ENCODE results near the gene ATOX1. TPM values are rescaled to one million over a fixed set of nuclear protein-coding genes. Genes with fewer than 3 reads are reported as not detected.

ATOX1 gene
- total and polyA plus RNA-seq, 2 of the 4 experiments (the other 2 are of a cell fraction) = 56.3 to 360 TPM

DNA sequence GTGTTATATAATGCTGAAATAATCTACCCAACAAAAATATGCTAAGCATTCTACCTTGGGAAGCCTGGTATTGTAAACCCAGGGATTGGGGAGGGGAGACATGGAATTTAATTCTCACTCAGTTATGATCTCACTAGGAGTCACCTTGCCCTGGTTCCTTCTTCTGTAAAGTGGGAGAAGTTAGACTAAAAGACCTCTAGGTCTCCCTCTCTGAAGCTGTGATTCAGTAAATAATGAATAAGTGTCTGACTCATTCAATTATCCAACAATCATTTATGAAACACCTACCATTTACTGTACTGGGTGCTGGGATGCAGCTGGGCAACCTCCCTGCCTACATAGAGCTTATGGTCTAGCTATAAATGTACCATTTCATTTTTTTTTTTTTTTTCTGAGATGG lies 51.5 kb downstream of the ATOX1 start:
- ChIA-PET CTCF (interaction anchor here (0.6 to 0.7 kb wide), 2 partner anchors 10 to 29 kb away, joined by 4 to 5 read pairs; no protein-coding TSS in a partner anchor), POLR2A (ENCODE audit: unreplicated experiment) (interaction anchor here (1.2 kb wide), 1 partner anchor 20 kb away, joined by 5 read pairs; the partner anchor contains the start of gene SPARC)
- Histone ChIP-seq H3K4ac (ENCODE audit: low read depth, low read length) (no peak overlapping the region), H3K79me1 (ENCODE audit: low read depth in 1 of 2, low read length in 2 of 2) (no peaks in the 10 kb centered on the region), H3K36me3 (ENCODE audit: control insufficient read depth, insufficient read depth, low read length) (no peaks in the 10 kb centered on the region), H3K56ac (ENCODE audit: extremely low read depth, insufficient read depth, low read length) (no peak overlapping the region), H2AFZ (replicated peaks; ENCODE audit: low read length, poor library complexity) (no peak overlapping the region), H2AK5ac (ENCODE audit: low read depth, low read length) (no peak overlapping the region), H2BK5ac (ENCODE audit: low read depth, low read length, poor library complexity, severe bottlenecking) (no peak overlapping the region), H2AK9ac (replicated peaks; ENCODE audit: low read depth, low read length, poor library complexity) (no peak overlapping the region), H3K23ac (ENCODE audit: low read depth, low read length) (no peak overlapping the region), H3K18ac (ENCODE audit: low read depth, low read length) (no peak overlapping the region), H2BK15ac (ENCODE audit: low read depth, low read length) (no peak overlapping the region), H3K9me3 (ENCODE audit: control insufficient read depth, insufficient read depth, low read length) (no peaks in the 10 kb centered on the region), H3K4me1 (ENCODE audit: control insufficient read depth, insufficient read depth, low read length) (no peaks in the 10 kb centered on the region), H4K5ac (ENCODE audit: low read depth, low read length) (no peak overlapping the region), H3K27ac (ENCODE audit: insufficient read depth, low read length) (no peak overlapping the region), H3K4me3 (ENCODE audit: insufficient read depth, low read depth, low read length) (no peak overlapping the region), H3K9ac (ENCODE audit: low read depth, low read length) (no peak overlapping the region), H3K9me1 (ENCODE audit: insufficient read depth, low read length) (peaks cover 4% of the 10 kb centered on the region; the same call in 1 of the 2 replicates), H4K91ac (ENCODE audit: insufficient read depth, low read depth, low read length) (no peak overlapping the region), H2BK20ac (ENCODE audit: low read depth, low read length) (no peak overlapping the region; the same call in 1 of the 2 replicates), H3K14ac (replicated peaks; ENCODE audit: low read depth, low read length) (no peak overlapping the region), H3K27me3 (ENCODE audit: control insufficient read depth, insufficient read depth, low read length) (no peaks in the 10 kb centered on the region), H4K20me1 (ENCODE audit: insufficient read depth, low read length) (no peaks in the 10 kb centered on the region), H3K4me2 (ENCODE audit: low read depth, low read length) (no peak overlapping the region), H2BK120ac (ENCODE audit: low read depth, low read length) (no peak overlapping the region), H4K8ac (ENCODE audit: low read depth in 2 of 2, low read length in 2 of 2) (no peak overlapping the region)
- dilution Hi-C loops (cut with HindIII; ENCODE audit: low sequenced_read_pairs, unreplicated experiment) = no loop called here
- in situ Hi-C loops (cut with MboI; ENCODE audit: low sequenced_read_pairs) = no loop called here
- DNase-seq (peak; percentile 50), ATAC-seq (ENCODE audit: low read depth) (peak; percentile 28; the same call in 1 of the 2 replicates)
- BruUV-seq (replicated peaks) = no TSS peak
- intact Hi-C loops (cut with micrococcal nuclease) = no loop called here
- TF ChIP-seq SMC3 (IDR thresholded peaks at IDR 0.05; ENCODE audit: low read depth, low read length) (no peak), POLR2A (IDR thresholded peaks at IDR 0.05; ENCODE audit: low read depth, low read length) (no peak), BHLHE40 (IDR thresholded peaks at IDR 0.05; ENCODE audit: low read depth, low read length) (no peak), CTCF (conservative IDR thresholded peaks at IDR 0.05; ENCODE audit: low read depth, low read length) (no peak), RFX5 (IDR thresholded peaks at IDR 0.05; ENCODE audit: low read depth, low read length) (no peak), RCOR1 (IDR thresholded peaks at IDR 0.05; ENCODE audit: insufficient replicate concordance, low read length) (no peak), RAD21 (IDR thresholded peaks at IDR 0.05; ENCODE audit: low read length) (no peak), FOS (IDR thresholded peaks at IDR 0.05; ENCODE audit: low read depth, low read length) (no peak), CEBPB (IDR thresholded peaks at IDR 0.05; ENCODE audit: low read depth, low read length) (no peak), NFE2L2 (IDR thresholded peaks at IDR 0.05; ENCODE audit: low read depth, low read length) (no peak), MAFK (IDR thresholded peaks at IDR 0.05; ENCODE audit: low read depth, low read length) (no peak), CHD1 (IDR thresholded peaks at IDR 0.05; ENCODE audit: low read depth, low read length) (no peak), MAZ (IDR thresholded peaks at IDR 0.05; ENCODE audit: borderline replicate concordance, low read depth, low read length) (no peak), MXI1 (IDR thresholded peaks at IDR 0.05; ENCODE audit: borderline replicate concordance, low read depth, low read length) (no peak)
- TF ChIP-seq, protein P1, sequence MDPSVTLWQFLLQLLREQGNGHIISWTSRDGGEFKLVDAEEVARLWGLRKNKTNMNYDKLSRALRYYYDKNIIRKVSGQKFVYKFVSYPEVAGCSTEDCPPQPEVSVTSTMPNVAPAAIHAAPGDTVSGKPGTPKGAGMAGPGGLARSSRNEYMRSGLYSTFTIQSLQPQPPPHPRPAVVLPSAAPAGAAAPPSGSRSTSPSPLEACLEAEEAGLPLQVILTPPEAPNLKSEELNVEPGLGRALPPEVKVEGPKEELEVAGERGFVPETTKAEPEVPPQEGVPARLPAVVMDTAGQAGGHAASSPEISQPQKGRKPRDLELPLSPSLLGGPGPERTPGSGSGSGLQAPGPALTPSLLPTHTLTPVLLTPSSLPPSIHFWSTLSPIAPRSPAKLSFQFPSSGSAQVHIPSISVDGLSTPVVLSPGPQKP (IDR thresholded peaks at IDR 0.05; ENCODE audit: borderline replicate concordance, low read depth, low read length) = no peak
- TF ChIP-seq, protein P2, sequence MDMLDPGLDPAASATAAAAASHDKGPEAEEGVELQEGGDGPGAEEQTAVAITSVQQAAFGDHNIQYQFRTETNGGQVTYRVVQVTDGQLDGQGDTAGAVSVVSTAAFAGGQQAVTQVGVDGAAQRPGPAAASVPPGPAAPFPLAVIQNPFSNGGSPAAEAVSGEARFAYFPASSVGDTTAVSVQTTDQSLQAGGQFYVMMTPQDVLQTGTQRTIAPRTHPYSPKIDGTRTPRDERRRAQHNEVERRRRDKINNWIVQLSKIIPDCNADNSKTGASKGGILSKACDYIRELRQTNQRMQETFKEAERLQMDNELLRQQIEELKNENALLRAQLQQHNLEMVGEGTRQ (IDR thresholded peaks at IDR 0.05; ENCODE audit: low read depth, low read length) = no peak

Measured in IMR-90 (cell line).